SHP77 treated with DMSO at 0.1 percent for 48 hours (cell line): ENCODE measurements around the gene ESYT2.
A peak's percentile ranks its signal among the peaks of the same experiment; 100 is the strongest.
"Not testable (repeated sequence)": the region's sequence is repeated elsewhere in the genome, so short reads cannot be mapped to it uniquely, and the experiment has no call there.

Experiments
- DNase-seq: peaks from one replicate; lab custom pipeline; 2025; lab: John Stamatoyannopoulos, UW

The ESYT2 gene, protein sequence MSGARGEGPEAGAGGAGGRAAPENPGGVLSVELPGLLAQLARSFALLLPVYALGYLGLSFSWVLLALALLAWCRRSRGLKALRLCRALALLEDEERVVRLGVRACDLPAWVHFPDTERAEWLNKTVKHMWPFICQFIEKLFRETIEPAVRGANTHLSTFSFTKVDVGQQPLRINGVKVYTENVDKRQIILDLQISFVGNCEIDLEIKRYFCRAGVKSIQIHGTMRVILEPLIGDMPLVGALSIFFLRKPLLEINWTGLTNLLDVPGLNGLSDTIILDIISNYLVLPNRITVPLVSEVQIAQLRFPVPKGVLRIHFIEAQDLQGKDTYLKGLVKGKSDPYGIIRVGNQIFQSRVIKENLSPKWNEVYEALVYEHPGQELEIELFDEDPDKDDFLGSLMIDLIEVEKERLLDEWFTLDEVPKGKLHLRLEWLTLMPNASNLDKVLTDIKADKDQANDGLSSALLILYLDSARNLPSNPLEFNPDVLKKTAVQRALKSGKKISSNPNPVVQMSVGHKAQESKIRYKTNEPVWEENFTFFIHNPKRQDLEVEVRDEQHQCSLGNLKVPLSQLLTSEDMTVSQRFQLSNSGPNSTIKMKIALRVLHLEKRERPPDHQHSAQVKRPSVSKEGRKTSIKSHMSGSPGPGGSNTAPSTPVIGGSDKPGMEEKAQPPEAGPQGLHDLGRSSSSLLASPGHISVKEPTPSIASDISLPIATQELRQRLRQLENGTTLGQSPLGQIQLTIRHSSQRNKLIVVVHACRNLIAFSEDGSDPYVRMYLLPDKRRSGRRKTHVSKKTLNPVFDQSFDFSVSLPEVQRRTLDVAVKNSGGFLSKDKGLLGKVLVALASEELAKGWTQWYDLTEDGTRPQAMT

DNA sequence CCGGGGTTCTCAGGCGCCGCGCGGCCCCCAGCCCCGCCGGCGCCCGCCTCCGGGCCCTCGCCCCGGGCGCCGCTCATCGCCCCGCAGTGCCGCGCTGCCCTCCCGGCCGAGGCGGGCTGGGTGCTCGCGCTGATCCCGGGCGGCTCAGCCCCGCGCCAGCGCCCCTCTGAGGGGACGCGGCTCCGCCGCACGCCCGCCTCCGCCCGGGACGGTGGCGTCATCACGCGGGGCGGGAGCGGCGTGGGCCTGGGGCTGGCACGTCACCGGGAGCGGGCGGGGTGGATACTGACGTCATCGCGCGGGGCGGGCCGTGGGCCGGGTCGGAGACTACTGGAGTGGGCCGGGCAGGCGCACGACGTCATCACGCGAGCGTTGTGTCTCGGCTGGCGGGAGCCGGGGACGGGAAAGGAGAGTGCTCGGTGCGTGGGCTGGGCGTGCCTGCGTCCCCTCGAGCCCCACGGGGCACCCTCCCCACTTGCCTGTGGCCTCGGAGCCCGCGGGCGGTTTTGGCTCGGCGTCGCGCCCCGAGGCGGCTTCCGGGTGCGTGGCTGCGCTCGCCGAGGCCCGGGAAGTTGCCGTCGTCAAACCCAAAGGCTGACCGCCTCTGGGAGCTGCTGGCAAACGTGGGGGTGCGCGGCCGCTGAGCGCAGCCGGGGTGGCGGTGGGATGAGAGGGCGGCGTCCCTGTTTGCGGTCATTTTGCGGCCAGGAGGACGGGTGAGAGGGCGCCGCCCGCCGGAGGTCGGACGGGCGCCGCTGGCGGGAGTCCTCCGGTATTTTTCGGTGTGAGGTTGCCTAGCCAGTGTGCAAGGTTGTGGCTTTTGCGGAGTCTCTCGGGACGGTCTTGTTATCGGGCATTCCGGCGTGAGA is at the start of gene ESYT2:
TSS of gene ESYT2 (minus strand) at position 168 of the 869 bp plus-strand sequence. CDS start at position 77, 91 bp downstream.
- DNase-seq, result peak; percentile 42

DNA sequence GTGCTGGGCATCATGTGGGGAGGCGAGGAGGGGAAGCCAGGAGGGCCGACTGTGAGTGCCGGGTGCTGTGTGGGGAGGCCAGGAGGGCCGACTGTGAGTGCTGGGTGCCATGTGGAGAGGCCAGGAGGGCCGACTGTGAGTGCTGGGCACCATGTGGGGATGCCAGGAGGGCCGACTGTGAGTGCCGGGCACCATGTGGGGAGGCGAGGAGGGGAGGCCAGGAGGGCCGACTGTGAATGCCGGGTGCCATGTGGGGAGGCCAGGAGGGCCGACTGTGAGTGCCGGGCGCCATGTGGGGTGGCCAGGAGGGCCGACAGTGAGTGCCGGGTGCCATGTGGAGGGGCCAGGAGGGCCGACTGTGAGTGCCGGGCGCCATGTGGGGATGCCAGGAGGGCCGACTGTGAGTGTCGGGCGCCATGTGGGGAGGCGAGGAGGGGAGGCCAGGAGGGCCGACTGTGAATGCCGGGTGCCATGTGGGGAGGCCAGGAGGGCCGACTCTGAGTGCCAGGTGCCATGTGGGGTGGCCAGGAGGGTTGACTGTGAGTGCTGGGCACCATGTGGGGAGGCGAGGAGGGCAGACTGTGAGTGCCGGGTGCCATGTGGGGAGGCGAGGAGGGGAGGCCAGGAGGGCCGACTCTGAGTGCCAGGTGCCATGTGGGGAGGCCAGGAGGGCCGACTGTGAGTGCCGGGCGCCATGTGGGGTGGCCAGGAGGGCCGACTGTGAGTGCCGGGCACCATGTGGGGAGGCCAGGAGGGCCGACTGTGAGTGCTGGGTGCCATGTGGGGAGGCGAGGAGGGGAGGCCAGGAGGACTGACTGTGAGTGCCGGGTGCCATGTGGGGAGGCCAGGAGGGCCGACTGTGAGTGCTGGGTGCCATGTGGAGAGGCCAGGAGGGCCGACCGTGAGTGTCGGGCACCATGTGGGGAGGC is 49.1 kb upstream of the ESYT2 start:
- not testable (repeated sequence) for DNase-seq

DNA sequence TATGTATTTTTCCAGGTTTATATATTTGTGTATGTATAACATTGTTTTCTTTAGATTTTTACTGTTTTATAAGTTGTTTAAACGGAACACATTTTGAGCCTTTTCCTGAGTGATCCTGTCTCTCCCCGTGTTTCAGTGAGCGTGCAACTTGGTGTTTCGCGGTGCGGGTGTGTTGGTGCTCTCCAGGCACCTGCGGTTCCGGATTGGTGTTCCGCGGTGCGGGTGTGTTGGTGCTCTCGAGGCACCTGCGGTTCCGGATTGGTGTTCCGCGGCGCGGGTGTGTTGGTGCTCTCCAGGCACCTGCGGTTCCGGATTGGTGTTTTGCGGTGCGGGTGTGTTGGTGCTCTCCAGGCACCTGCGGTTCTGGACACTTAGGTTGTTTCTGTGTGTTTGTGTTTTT is 47.7 kb upstream of the ESYT2 start:
- no peak for DNase-seq

DNA sequence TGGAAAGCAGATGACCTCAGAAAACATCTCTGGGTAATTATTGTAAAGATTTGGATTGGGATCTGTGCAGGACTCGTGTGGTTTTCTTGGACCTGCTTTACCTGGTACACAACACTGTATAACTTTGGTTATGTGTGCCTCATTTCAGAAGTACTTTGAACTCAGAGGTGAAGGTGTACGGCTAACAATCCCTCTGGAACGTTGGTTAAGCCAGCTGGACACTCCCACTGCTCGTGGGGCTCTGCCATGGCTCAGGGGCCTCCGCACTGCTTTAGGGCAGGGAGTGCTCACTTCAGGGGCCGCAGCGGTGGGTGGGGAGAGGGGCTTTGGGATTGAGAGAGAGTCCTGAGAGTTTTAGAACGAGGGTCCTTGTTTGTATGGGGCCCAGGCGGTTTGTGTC is 40.6 kb upstream of the ESYT2 start:
- DNase-seq, result no peak

DNA sequence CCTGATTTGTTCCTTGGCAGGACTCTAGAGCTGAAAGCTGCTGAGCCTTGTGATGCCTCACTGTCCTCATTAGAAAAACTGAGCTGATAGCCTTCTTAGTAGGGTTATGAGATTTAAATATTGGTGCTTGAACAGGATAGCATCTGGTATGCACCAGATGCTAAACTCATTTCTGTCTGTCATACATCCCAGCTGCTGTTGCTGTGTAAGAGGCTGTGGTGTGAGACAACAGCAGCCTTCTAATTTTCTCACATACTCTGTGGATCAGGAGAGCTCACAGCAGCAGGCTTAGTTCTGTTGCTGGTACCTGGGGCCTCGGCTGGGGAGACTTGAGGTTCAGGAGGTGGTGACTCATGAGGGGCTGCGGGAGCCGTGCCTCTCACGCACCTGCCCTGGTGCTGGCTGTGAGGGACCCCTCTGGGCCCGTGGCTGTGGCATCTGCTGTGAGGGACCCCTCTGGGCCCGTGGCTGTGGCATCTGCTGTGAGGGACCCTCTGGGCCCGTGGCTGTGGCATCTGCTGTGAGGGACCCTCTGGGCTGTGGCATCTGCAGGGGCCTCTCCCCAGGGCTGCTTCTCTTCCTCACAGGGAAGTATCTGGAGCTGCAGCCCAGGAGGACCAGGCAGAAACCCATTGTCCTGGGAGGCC is 39.6 kb upstream of the ESYT2 start:
- no peak for DNase-seq

DNA sequence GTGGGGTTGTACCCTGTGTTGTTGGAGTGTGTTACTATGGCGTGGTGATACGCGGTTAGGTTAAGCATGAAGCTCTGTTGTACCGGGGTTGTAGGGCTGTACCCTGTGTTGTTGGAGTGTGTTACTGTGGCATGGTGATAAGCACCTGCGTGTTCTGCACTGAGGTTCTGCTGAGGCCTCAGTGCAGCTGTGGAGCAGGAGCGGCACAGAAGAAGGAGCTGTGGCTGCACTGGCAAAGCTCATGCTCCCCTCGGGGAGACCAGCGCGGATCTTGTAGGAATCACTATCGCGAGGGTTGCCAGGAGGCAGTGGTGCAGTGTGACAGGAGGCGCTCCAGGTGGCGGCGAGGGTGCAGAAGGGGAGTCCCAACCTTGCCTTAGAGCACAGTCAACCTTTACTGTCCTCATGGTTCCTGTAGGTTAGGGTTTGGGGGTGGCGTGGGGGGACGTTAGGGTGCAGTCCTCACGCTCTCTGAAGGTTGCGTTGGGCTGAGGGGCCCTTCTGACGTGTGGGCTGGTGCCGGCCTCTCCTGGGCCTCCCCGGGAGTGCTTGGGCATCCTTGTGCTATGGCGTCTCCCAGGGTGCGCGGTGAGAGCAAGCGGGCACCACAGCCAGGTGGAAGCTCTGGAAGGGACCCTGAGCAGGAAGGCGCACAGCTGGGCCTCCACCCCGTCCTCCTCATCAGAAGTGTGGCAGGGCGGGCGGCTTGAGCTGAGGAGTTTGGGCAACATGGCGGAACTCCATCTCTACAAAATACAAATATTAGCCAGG is 38.1 kb upstream of the ESYT2 start:
- DNase-seq, result no peak

DNA sequence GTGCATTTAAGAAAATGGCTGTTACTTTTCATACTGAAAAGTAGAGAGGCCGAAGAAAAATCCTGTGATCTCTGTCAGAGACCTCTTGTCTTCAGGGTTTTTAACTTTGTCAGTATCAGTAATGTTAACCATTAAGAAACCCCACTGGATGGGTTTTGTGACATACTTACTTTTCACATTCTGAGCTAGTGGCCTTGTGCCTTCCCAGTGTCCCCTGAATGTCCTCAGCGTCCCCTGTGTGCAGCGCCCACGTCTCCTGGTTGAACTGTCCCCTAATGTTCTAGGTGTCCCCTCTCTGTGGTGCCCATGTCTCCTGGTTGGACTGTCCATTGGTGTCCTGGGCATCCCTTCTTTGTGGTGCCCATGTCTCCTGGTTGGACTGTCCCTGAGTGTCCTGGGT is 36.7 kb upstream of the ESYT2 start:
- no peak for DNase-seq

DNA sequence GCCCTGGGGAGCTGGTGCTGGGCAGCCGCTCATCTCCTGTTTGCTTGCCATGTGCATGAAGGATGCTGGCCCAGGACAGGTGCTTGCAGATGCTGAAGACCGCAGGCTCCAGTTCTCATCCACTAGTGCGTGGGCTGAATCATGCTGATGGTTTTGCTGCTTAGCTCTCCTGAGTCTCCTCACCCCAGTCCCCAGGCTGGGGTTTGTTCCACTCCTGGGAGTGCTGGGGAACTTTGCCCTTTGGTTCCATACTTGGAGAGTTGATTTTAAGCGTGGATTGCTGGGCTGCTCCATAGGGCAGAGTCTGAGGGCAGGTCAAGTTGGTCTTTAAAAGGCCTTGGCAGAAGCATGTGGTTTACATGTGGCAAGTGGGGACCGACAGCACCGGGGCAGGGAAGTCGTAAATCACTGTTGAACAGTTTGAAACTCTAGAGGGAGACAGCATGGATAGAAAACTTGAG is 36.2 kb upstream of the ESYT2 start:
- no peak for DNase-seq

DNA sequence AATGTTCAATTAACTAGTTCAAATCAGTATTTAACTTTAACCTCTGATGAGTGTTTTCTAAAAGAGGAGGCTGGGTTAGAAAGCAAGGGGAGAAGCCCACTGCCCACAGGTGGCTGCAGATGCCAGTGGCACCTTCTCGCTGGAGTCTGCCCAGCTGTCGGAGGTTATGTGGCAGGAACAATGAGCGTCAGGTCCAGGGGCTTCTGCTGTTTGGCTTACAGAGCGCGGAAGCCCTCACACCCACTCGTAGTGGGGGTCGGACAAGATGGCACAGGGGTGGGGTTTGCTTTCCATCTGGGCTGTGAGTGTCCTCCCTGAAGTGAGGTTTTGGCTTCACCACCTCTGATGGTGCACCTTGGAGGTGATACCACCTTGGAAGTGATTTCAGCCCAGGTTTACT is 35.5 kb upstream of the ESYT2 start:
- DNase-seq, result no peak

DNA sequence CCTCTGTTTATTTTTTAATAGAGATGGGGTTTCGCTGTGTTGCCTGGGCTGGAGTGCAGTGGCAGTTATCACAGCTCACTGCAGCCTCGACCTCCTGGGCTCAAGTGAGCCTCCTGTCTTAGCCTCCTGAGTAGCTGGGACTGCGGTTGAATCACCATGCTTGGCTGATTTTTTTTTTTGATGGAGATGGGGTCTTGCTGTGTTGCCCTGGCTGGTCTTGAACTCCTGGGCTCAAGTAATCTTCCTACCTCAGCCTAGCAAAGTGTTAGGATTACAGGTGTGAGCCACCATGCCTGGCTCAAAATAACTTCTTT is 35.2 kb upstream of the ESYT2 start:
- no peak for DNase-seq

DNA sequence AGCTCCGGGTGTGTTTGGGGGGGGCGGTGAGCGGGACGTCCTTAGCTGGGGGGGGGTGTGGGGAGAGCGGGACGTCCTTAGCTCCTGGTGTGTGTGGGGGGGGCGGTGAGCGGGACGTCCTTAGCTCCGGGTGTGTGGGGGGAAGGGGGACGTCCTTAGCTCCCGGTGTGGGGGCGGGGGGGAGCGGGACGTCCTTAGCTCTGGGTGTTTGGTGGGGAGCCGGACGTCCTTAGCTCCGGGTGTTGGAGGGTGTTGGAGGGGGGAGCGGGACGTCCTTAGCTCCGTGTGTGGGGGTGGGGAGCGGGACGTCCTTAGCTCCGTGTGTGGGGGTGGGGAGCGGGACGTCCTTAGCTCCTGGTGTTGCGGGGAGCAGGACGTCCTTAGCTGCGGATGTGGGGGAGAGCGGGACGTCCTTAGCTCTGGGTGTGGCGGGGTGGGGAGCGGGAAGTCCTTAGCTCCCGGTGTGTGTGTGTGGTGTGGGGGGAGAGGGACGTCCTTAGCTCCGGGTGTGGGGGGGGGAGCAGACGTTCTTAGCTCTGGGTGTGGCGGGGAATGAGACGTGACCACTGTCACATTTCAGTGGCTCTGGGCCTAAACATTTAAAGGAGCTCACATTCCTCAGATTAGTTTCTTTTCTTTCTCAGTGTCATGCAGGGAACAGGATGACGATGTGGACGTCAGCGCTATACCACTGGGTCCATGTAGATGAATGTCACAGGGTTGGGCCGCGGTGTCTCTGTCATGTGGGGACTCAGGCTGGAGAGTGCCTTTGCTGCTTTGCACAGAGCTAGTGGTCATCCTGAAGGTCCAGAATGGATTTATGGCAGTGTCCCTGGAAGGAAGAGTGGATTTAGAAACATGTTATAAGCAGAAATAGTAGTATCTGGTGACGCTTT is 34.5 kb upstream of the ESYT2 start:
- no peak for DNase-seq

DNA sequence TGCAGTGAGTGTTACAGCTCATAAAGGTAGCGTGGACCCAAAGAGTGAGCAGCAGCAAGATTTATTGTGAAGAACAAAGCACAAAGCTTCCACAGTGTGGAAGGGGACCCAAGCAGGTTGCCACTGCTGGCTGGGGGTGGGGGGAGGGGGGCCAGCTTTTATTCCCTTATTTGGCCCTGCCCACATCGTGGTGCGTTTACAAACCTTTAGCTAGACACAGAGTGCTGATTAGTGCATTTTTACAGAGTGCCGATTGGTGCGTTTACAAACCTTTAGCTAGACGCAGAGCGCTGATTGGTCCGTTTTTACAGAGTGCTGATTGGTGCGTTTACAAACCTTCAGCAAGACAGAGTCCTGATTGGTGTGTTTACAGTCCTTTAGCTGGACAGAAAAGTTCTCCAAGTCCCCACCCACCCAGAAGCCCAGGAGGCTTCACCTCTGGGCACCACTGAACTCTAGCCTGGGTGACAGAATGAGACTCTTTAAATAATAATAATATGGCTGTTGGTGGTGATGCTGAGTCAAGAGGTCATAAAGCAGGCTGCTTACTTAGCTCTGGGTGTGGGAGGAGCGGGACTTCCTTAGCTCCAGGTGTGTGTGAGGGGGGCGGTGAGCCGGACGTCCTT is 33.8 kb upstream of the ESYT2 start:
- not testable (repeated sequence) for DNase-seq

DNA sequence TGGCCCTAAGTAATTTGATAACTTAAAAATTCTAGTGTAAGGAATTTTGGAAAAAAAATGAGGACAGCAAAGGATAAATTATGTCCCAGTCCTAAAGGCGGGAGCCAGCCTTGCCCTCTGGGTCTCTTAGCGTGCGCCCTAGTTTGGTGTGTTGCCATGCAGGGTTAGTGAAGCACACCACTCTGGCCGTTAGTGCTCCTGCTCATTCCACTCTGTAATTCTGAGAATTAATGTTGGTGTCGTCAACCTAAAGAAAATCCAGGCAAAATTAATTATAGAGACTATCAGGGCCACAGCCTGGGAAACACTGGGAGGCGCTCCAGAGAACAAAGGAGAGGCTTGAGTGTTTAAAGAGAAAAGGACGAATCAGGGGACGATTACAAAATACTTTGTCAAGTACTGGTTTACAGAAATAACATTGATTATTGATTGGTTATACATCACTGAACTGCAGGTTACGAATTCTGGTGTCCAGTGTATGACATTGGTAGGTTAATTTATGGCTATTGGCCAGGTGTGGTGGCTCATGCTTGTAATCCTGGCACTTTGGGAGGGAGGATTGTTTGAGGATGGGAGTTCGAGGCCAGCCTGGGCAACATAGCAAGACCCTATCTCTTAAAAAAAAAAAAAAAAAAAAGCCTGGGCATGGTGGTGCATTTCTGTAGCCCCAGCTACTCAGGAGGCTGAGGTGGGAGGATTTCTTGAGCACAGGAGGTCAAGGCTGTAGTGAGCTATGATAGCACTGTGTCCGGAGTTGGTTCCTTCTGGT is 32.8 kb upstream of the ESYT2 start:
- no peak for DNase-seq

DNA sequence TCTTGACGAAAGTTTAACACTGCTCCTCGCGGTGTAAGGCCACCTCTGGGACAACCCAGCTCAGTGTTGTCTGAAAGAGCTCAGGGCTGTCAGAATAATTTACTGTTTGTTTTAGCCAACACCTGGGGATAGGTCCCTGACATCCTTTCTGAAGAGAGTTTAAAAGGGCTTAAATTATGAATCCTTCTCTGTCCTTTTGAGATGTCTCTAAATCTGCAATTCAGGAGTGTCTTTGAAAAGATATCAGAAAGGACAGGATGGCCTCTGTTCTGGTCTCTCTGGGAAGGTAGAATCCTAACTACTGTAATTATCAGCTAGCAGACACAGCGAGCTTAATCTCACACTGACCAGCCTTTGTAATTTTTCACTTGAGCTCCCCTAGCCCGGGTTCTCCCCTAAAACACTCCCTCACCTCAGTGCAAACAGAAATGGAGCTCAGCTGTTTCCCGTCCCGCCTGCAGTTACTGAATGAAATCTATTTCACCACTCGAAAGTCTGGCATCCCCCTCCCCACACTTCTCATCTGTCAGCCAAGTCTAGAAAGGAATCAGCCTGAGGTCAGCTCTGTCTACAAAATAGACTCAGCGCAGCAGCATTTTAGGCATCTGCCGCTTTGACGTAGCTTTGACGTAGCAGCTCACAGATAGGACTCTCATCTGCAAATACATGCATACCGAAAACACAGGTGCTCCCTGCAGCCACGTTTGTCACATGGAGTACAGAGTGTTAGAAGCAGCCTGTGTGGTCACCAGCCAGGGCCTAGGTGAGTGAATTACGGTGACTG is 31.9 kb upstream of the ESYT2 start:
- no peak for DNase-seq

DNA sequence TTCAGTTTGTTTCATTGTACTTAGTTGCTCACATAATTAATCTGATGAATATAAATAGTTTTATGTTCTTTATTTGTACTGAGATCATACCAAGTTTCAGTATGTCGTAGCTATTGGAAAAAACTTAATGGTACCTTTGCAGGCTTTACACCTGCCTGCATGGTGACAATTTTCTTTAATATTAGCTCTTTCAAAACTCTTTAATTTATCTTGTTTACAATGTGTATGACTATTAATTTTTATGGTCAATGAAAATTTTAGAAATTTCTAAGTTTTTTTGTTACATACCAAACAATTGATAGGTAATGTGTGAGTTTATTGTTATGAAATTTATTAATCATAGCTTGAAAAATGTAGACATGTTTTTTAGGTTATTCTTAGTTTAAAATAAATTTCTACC is 31.1 kb upstream of the ESYT2 start:
- DNase-seq, result no peak

DNA sequence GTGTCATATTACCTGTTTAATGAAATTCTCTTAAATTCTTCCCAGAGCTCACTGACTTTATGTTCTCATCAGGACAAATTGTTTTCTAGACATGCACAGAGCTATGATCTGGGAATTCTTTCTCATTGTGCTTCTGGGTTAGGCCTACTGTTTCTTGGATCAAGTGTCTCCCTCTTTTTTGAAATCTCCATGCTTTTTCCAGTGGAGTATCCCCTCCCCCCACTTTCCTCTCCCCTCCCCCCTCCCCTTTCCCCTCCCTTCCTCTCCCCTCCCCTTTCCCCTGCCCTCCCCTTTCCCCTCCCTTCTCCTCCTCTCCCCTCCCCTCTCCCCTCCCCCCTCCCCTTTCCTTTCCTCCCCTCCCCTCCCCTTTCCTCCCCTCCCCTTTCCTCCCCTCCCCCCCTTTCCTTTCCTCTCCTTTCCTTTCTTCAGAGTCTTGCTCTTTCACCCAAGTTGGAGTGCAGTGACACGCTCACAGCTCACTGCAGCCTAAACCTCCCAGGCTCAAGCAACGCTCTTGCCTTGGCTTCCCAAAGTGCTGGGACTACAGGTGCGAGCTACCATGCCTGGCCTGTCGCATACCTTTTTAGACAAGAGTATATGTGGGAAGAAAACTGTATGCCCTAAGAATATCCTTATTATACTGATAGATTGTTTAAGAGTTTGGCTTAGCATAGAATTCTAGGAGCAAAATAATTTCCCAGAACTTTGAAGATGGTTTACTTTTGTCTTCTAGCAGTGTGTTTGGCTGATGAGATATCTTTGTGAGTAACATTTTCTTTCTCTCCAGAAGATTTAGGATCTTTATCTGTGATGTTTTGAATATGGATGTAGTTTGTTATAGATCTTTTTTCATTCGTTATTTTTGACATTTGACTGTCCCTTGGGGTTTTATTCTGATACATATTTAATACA is 29.5 kb upstream of the ESYT2 start:
- no peak for DNase-seq
